Mucosa of stomach (tissue), 1 donor: Measurements from ENCODE around the gene VAPB.

Experiments used
- H3K27me3 ChIP-seq: one replicate; pipeline ENCODE4 v1.7.0; 2013; ENCODE audit warnings: mild to moderate bottlenecking, low read length; ENCODE audit not compliant: control insufficient read depth, insufficient read depth
- H3K36me3 ChIP-seq: one replicate; pipeline ENCODE4 v1.7.0; 2013; ENCODE audit warnings: low read length; ENCODE audit not compliant: control insufficient read depth, insufficient read depth
- H3K4me1 ChIP-seq: one replicate; pipeline ENCODE4 v1.7.0; 2013; ENCODE audit warnings: mild to moderate bottlenecking, low read length; ENCODE audit not compliant: control insufficient read depth, insufficient read depth
- H3K4me3 ChIP-seq: one replicate; pipeline ENCODE4 v1.7.0; 2013; ENCODE audit warnings: low read length
- H3K9ac ChIP-seq: one replicate; pipeline ENCODE4 v1.7.0; 2013; ENCODE audit warnings: mild to moderate bottlenecking, low read length, moderate library complexity
- H3K9me3 ChIP-seq: one replicate; pipeline ENCODE4 v1.7.0; 2013; ENCODE audit warnings: mild to moderate bottlenecking, low read length, moderate library complexity; ENCODE audit not compliant: control insufficient read depth
- donor health status: Pancreatic carcinoma.

The VAPB gene

GRCh38 chr20:58382096-58382495, 6.9 kb upstream of the VAPB start:
- no peaks in the 10 kb centered on the region for H3K27me3 ChIP-seq
- no peaks in the 10 kb centered on the region for H3K36me3 ChIP-seq
- H3K4me3 ChIP-seq, result no peak overlapping the region
- H3K9ac ChIP-seq, result no peak overlapping the region
- H3K4me1 ChIP-seq, result no peaks in the 10 kb centered on the region
- H3K9me3 ChIP-seq, result no peaks in the 10 kb centered on the region

GRCh38 chr20:58384821-58385220, 4.2 kb upstream of the VAPB start:
- no peaks in the 10 kb centered on the region for H3K36me3 ChIP-seq
- H3K4me1 ChIP-seq, result peaks cover 2% of the 10 kb centered on the region
- no peaks in the 10 kb centered on the region for H3K9me3 ChIP-seq
- no peak overlapping the region for H3K4me3 ChIP-seq
- H3K27me3 ChIP-seq, result no peaks in the 10 kb centered on the region
- no peak overlapping the region for H3K9ac ChIP-seq

- Histone ChIP-seq H3K4me1 (peaks cover 14% of the 10 kb centered on the region), H3K9ac (no peak overlapping the region), H3K4me3 (no peak overlapping the region), H3K36me3 (no peaks in the 10 kb centered on the region), H3K27me3 (no peaks in the 10 kb centered on the region), H3K9me3 (no peaks in the 10 kb centered on the region)
These were observed 914 bp upstream of the VAPB start for GRCh38 chr20:58388028-58388601.

GRCh38 chr20:58389324-58389967, 417 bp downstream of the VAPB start:
- Histone ChIP-seq H3K4me1 (peaks cover 14% of the 10 kb centered on the region), H3K9me3 (no peaks in the 10 kb centered on the region), H3K27me3 (no peaks in the 10 kb centered on the region), H3K36me3 (no peaks in the 10 kb centered on the region), H3K9ac (peak overlapping the region; percentile 90), H3K4me3 (peak overlapping the region; percentile 82)

- Histone ChIP-seq H3K9ac (peak overlapping the region; percentile 90), H3K36me3 (no peaks in the 10 kb centered on the region), H3K4me1 (peaks cover 14% of the 10 kb centered on the region), H3K4me3 (peak overlapping the region; percentile 82), H3K9me3 (no peaks in the 10 kb centered on the region), H3K27me3 (no peaks in the 10 kb centered on the region)
These were observed 1.1 kb downstream of the VAPB start for GRCh38 chr20:58389968-58390658.

- Histone ChIP-seq H3K9ac (peak overlapping the region; percentile 90), H3K4me3 (no peak overlapping the region), H3K4me1 (peaks cover 14% of the 10 kb centered on the region)
These were observed 1.6 kb downstream of the VAPB start for GRCh38 chr20:58390659-58391035.

GRCh38 chr20:58392286-58392685, 3.3 kb downstream of the VAPB start:
- H3K4me3 ChIP-seq, result no peak overlapping the region
- H3K4me1 ChIP-seq, result peaks cover 14% of the 10 kb centered on the region
- no peaks in the 10 kb centered on the region for H3K9me3 ChIP-seq
- H3K36me3 ChIP-seq, result no peaks in the 10 kb centered on the region
- H3K27me3 ChIP-seq, result no peaks in the 10 kb centered on the region
- H3K9ac ChIP-seq, result no peak overlapping the region

More at GRCh38 chr20:58390659-58391035, 1.6 kb downstream of the VAPB start:
- no peaks in the 10 kb centered on the region for H3K9me3 ChIP-seq
- H3K36me3 ChIP-seq, result no peaks in the 10 kb centered on the region
- no peaks in the 10 kb centered on the region for H3K27me3 ChIP-seq

- no peaks in the 10 kb centered on the region for H3K36me3 ChIP-seq
- H3K27me3 ChIP-seq, result no peaks in the 10 kb centered on the region
- H3K9ac ChIP-seq, result no peak overlapping the region
- no peaks in the 10 kb centered on the region for H3K9me3 ChIP-seq
- peaks cover 14% of the 10 kb centered on the region for H3K4me1 ChIP-seq
- no peak overlapping the region for H3K4me3 ChIP-seq
These were observed 4.3 kb downstream of the VAPB start for GRCh38 chr20:58393299-58393698.

- peaks cover 12% of the 10 kb centered on the region for H3K4me1 ChIP-seq
- H3K9ac ChIP-seq, result no peak overlapping the region
- no peaks in the 10 kb centered on the region for H3K36me3 ChIP-seq
- no peaks in the 10 kb centered on the region for H3K9me3 ChIP-seq
- H3K4me3 ChIP-seq, result no peak overlapping the region
- H3K27me3 ChIP-seq, result no peaks in the 10 kb centered on the region
These were observed 5.8 kb downstream of the VAPB start for GRCh38 chr20:58394801-58395200.

- H3K9me3 ChIP-seq, result no peaks in the 10 kb centered on the region
- H3K4me3 ChIP-seq, result no peak overlapping the region
- H3K9ac ChIP-seq, result no peak overlapping the region
- H3K36me3 ChIP-seq, result no peaks in the 10 kb centered on the region
- peaks cover 4% of the 10 kb centered on the region for H3K4me1 ChIP-seq
- no peaks in the 10 kb centered on the region for H3K27me3 ChIP-seq
These were observed 6.6 kb downstream of the VAPB start for GRCh38 chr20:58395604-58396003.

GRCh38 chr20:58397429-58397828, 8.4 kb downstream of the VAPB start:
- Histone ChIP-seq H3K4me1 (no peaks in the 10 kb centered on the region), H3K36me3 (no peaks in the 10 kb centered on the region), H3K4me3 (no peak overlapping the region), H3K9ac (no peak overlapping the region), H3K27me3 (no peaks in the 10 kb centered on the region), H3K9me3 (no peaks in the 10 kb centered on the region)

GRCh38 chr20:58398254-58398653, 9.2 kb downstream of the VAPB start:
- Histone ChIP-seq H3K4me1 (no peaks in the 10 kb centered on the region), H3K4me3 (no peak overlapping the region), H3K27me3 (no peaks in the 10 kb centered on the region), H3K36me3 (no peaks in the 10 kb centered on the region), H3K9me3 (no peaks in the 10 kb centered on the region), H3K9ac (no peak overlapping the region)
